Measurements from ENCODE around the gene ALPK1.

The ALPK1 gene

GRCh38 chr4:112377594-112378242, 80.5 kb downstream of the ALPK1 start:
- TF ChIP-seq TAF1 (IDR thresholded peaks at IDR 0.05; ENCODE audit: borderline replicate concordance, insufficient read depth, low read length), result no peak
- TF ChIP-seq, protein P1, sequence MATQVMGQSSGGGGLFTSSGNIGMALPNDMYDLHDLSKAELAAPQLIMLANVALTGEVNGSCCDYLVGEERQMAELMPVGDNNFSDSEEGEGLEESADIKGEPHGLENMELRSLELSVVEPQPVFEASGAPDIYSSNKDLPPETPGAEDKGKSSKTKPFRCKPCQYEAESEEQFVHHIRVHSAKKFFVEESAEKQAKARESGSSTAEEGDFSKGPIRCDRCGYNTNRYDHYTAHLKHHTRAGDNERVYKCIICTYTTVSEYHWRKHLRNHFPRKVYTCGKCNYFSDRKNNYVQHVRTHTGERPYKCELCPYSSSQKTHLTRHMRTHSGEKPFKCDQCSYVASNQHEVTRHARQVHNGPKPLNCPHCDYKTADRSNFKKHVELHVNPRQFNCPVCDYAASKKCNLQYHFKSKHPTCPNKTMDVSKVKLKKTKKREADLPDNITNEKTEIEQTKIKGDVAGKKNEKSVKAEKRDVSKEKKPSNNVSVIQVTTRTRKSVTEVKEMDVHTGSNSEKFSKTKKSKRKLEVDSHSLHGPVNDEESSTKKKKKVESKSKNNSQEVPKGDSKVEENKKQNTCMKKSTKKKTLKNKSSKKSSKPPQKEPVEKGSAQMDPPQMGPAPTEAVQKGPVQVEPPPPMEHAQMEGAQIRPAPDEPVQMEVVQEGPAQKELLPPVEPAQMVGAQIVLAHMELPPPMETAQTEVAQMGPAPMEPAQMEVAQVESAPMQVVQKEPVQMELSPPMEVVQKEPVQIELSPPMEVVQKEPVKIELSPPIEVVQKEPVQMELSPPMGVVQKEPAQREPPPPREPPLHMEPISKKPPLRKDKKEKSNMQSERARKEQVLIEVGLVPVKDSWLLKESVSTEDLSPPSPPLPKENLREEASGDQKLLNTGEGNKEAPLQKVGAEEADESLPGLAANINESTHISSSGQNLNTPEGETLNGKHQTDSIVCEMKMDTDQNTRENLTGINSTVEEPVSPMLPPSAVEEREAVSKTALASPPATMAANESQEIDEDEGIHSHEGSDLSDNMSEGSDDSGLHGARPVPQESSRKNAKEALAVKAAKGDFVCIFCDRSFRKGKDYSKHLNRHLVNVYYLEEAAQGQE (IDR thresholded peaks at IDR 0.05; ENCODE audit: insufficient read depth in 1 of 2, low read depth in 2 of 2, low read length in 2 of 2), result no peak
- TF ChIP-seq SIN3A (IDR thresholded peaks at IDR 0.05; ENCODE audit: borderline replicate concordance, insufficient read depth, low read length), result no peak
- TF ChIP-seq POLR2AphosphoS5 (IDR thresholded peaks at IDR 0.05; ENCODE audit: low read depth, low read length), result no peak
- no peak for TF ChIP-seq FOXP2 (optimal IDR thresholded peaks at IDR 0.05; ENCODE audit: borderline replicate concordance, extremely low read depth, extremely low read length, insufficient read depth)

- TF ChIP-seq SIN3A (IDR thresholded peaks at IDR 0.05; ENCODE audit: borderline replicate concordance, insufficient read depth, low read length), result no peak
- TF ChIP-seq POLR2AphosphoS5 (IDR thresholded peaks at IDR 0.05; ENCODE audit: low read depth, low read length), result no peak
- no peak for TF ChIP-seq FOXP2 (optimal IDR thresholded peaks at IDR 0.05; ENCODE audit: borderline replicate concordance, extremely low read depth, extremely low read length, insufficient read depth)
- TF ChIP-seq, protein P1 (IDR thresholded peaks at IDR 0.05; ENCODE audit: insufficient read depth in 1 of 2, low read depth in 2 of 2, low read length in 2 of 2), result no peak
- no peak for TF ChIP-seq TAF1 (IDR thresholded peaks at IDR 0.05; ENCODE audit: borderline replicate concordance, insufficient read depth, low read length)
Observed at GRCh38 chr4:112378243-112378620, 81.1 kb downstream of the ALPK1 start.

- TF ChIP-seq SIN3A (IDR thresholded peaks at IDR 0.05; ENCODE audit: borderline replicate concordance, insufficient read depth, low read length) (no peak), POLR2AphosphoS5 (IDR thresholded peaks at IDR 0.05; ENCODE audit: low read depth, low read length) (no peak), TAF1 (IDR thresholded peaks at IDR 0.05; ENCODE audit: borderline replicate concordance, insufficient read depth, low read length) (no peak), FOXP2 (optimal IDR thresholded peaks at IDR 0.05; ENCODE audit: borderline replicate concordance, extremely low read depth, extremely low read length, insufficient read depth) (no peak)
- TF ChIP-seq, protein P1 (IDR thresholded peaks at IDR 0.05; ENCODE audit: insufficient read depth in 1 of 2, low read depth in 2 of 2, low read length in 2 of 2), result no peak
Observed at GRCh38 chr4:112378858-112379257, 81.7 kb downstream of the ALPK1 start.

DNA sequence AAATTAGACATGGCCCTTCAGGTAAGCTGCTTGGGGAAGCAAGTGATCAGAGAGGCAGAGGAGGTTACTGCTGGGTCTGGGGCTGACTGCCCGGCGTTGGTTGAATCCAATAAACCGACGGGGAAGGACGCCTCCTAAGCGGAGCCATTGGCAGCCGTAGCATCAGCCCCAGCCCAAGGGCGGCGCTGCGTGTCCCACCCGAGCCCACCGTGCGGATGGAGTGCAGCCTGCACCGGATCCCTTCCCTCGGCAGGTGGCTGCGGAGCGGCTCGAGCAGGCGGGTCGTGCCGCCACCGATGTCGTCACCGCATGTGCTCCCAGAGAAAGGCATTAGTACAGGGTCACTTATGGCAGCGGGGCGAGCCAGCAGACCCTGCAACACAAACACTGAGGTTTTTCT, 82.1 kb downstream of the ALPK1 start:
- TF ChIP-seq TAF1 (IDR thresholded peaks at IDR 0.05; ENCODE audit: borderline replicate concordance, insufficient read depth, low read length), result no peak
- TF ChIP-seq, protein P1 (IDR thresholded peaks at IDR 0.05; ENCODE audit: insufficient read depth in 1 of 2, low read depth in 2 of 2, low read length in 2 of 2), result no peak
- TF ChIP-seq POLR2AphosphoS5 (IDR thresholded peaks at IDR 0.05; ENCODE audit: low read depth, low read length), result no peak
- TF ChIP-seq SIN3A (IDR thresholded peaks at IDR 0.05; ENCODE audit: borderline replicate concordance, insufficient read depth, low read length), result no peak
